Suprapubic skin (tissue), 3 donors: Measurements from ENCODE around the gene MUC5AC.

Experiments used
- CTCF ChIP-seq, 2 donors: fragments of 200-600 bp in 1 of 2; fragments of 450-650 bp in 1 of 2; sonication (generic) in 1 of 2; IDR thresholded peaks; one replicate each; pipeline ENCODE4 v1.5.1; 2016 to 2019; ENCODE audit warnings: antibody characterized with exemption in 2 of 2, mild to moderate bottlenecking in 1 of 2, moderate library complexity in 1 of 2
- POLR2AphosphoS5 ChIP-seq, 3 donors: sonication (generic); formaldehyde crosslinking; IDR thresholded peaks; one replicate each; pipeline ENCODE4 v1.6.1; 2017; ENCODE audit warnings: antibody characterized with exemption in 3 of 3

GRCh38 chr11:1236316-1237127 is 78.8 kb downstream of the MUC5AC start:
- TF ChIP-seq CTCF (IDR thresholded peaks at IDR 0.05): no peak
- TF ChIP-seq POLR2AphosphoS5 (IDR thresholded peaks at IDR 0.05): no peak
